ENCODE data around the gene TMEM80. TPM values are rescaled to one million over a fixed set of nuclear protein-coding genes. Genes with fewer than 3 reads are reported as not detected.

TMEM80 gene
- total and polyA plus RNA-seq, 9 of the 15 experiments (the other 6 are each of a cell fraction or from before 2014, with no cell fraction given): 5.1 to 30.1 (median 12.4) TPM

GRCh38 chr11:746289-747157 is 50.9 kb downstream of the TMEM80 start (continued):
- no peak for TF ChIP-seq ELK1 (CRISPR knock-in tag; IDR thresholded peaks at IDR 0.05)
- peak; percentile 61; the same call in 1 of the 2 replicates for TF ChIP-seq MAFF (IDR thresholded peaks at IDR 0.05; ENCODE audit: low read length)
- no peak for TF ChIP-seq E4F1 (CRISPR knock-in tag; IDR thresholded peaks at IDR 0.05; ENCODE audit: borderline replicate concordance)
- no peak for TF ChIP-seq FUS (optimal IDR thresholded peaks at IDR 0.05; ENCODE audit: low read depth, low read length)
- no peak for TF ChIP-seq ARID3A (IDR thresholded peaks at IDR 0.05; ENCODE audit: borderline replicate concordance, low read depth, low read length)
- no peak for TF ChIP-seq ZNF12 (CRISPR knock-in tag; IDR thresholded peaks at IDR 0.05)
- TF ChIP-seq ZNF175 (CRISPR knock-in tag; IDR thresholded peaks at IDR 0.05; ENCODE audit: low read depth): no peak
- TF ChIP-seq ZNF584 (CRISPR knock-in tag; IDR thresholded peaks at IDR 0.05; ENCODE audit: low read depth): no peak
- TF ChIP-seq ETV6 (IDR thresholded peaks at IDR 0.05; ENCODE audit: borderline replicate concordance in 1 of 2, low read depth in 2 of 2, low read length in 1 of 2): no peak
- no peak for TF ChIP-seq ETV6 (CRISPR knock-in tag; IDR thresholded peaks at IDR 0.05; ENCODE audit: borderline replicate concordance)
- no peak for TF ChIP-seq CXXC5 (CRISPR knock-in tag; IDR thresholded peaks at IDR 0.05)
- 0 out of 2 replicates have a peak, but pooled peaks have one; percentile 32 for TF ChIP-seq KDM2B (CRISPR knock-in tag; IDR thresholded peaks at IDR 0.05)
- 0 out of 2 replicates have a peak, but pooled peaks have one; percentile 38 for TF ChIP-seq TGIF2 (CRISPR knock-in tag; IDR thresholded peaks at IDR 0.05)
- TF ChIP-seq MBD1 (CRISPR knock-in tag; IDR thresholded peaks at IDR 0.05): no peak
- TF ChIP-seq ATF4 (CRISPR knock-in tag; IDR thresholded peaks at IDR 0.05): no peak
- no peak for TF ChIP-seq ELF1 (tag; IDR thresholded peaks at IDR 0.05)
- TF ChIP-seq JUN (IDR thresholded peaks at IDR 0.05; ENCODE audit: borderline replicate concordance, low read depth, low read length): no peak
- no peak for TF ChIP-seq JUN (CRISPR knock-in tag; IDR thresholded peaks at IDR 0.05; ENCODE audit: borderline replicate concordance)
- no peak for TF ChIP-seq ZNF253 (CRISPR knock-in tag; conservative IDR thresholded peaks at IDR 0.05)
- no peak for TF ChIP-seq BCL6 (CRISPR knock-in tag; IDR thresholded peaks at IDR 0.05)
